ENCODE data around the gene TTC9B. TPM values are rescaled to one million over a fixed set of nuclear protein-coding genes. Genes with fewer than 3 reads are reported as not detected.
"Not testable (repeated sequence)": the region's sequence is repeated elsewhere in the genome, so short reads cannot be mapped to it uniquely, and the experiment has no call there.

TTC9B gene
- total RNA-seq, 8 experiments from 2014 or later: 0.45 to 25.6 (median 13.5) TPM

DNA sequence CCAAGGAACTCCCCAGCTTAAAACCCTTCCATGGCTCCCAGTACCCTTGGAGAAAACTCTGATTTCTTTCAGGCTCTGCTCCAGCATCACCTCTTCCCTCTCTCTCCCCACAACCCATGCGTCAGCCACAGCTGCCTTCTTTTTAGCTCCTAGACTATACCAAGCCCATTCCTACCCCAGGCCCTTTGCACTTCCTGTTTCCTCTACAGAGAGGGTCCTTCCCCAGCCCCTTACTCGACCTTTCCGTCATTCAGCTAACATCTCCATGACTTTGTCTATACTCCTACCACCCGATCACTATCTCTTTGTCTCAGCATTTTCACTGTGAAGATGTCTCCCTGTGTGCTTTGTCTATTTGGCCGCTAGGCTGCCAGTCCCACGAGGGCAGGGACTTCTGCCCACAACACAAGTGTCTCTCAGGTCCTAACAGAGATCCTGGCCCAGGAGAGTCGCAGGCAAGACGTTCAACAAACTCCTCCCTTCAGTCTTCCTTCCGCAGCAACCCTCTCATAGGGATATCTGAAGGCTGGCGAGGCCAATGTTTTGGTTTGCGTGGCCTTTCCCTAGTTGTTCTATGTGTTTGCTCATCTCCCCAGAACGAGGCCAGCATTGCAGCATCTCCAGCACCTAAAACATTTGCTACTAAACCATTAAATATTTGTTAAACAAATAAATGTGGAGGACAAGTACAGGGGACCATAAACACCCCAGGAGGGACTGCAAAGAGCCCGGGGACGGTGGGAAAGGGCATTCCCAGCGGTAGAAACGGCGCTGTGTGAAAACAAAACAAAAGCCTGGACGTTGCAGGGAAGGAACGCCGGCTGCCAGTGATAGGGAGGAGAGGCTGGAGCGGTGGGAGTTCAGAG lies 7.5 kb upstream of the TTC9B start:
- 19 to 64% (median 45%) methylated on average over 2 to 12 of the region's 21 CpGs for WGBS, 10 experiments
- in situ Hi-C loops (cut with MboI; ENCODE audit: low pct_unique_long_range_greater_than_20kb in 2 of 9, low sequenced_read_pairs in 9 of 9, unreplicated experiment in 9 of 9): no loop called here
- no peak overlapping the region for H3K4me3 ChIP-seq
- ATAC-seq (replicated peaks in 6 of 8): peak in 3 of 8 experiments; percentile 15 to 39 (median 39)
- H3K27ac ChIP-seq: no peak overlapping the region
- H3K4me1 ChIP-seq (replicated peaks in 1 of 2): no peaks in the 10 kb centered on the region

DNA sequence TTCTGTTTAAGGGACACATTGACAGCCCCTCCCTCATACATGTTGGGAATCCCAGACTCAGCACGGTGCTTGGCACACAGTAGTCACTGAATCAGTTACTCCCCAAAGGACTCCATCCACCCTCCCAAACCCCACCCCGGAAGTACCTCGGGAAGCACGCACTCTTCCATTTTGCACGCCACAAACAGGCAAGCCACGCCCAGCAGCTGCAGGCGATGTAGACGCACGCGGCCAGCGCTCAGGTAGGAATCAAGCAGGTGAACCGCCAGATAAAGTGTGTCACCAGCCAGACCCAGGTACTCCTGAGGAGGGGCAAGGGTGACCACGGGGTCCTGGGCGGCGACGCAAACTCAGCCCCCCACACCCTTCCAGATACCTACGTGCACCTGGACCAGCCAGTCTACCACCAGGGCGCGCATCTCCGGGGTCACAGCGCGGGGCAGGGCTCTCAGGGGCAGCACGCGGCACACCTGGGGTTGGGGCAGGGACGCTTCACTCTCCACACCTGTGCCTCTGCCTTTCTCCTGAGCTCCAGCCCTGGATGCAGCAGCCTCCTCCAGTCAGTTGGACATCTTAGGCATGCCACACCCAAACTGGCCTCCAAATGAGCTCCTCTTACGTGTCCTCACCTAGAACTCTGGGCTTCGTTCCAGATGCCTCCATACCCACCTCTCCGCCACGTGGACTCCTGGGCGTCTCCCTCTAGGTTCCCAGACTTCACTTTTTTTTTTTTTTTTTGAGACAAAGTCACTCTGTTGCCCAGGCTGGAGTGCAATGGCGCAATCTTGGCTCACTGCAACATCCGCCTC lies 6.4 kb upstream of the TTC9B start:
- H3K4me3 ChIP-seq: no peak overlapping the region
- no peak for ATAC-seq (replicated peaks in 6 of 8)
- H3K27ac ChIP-seq: no peak overlapping the region
- in situ Hi-C loops (cut with MboI; ENCODE audit: low pct_unique_long_range_greater_than_20kb in 2 of 9, low sequenced_read_pairs in 9 of 9, unreplicated experiment in 9 of 9): no loop called here
- no peaks in the 10 kb centered on the region for H3K4me1 ChIP-seq (replicated peaks in 1 of 2)
- 60 to 100% (median 88%) methylated on average over 1 to 17 of the region's 32 CpGs; no CpG with 5 or more reads in 3 of the 10 experiments for WGBS, 10 experiments

DNA sequence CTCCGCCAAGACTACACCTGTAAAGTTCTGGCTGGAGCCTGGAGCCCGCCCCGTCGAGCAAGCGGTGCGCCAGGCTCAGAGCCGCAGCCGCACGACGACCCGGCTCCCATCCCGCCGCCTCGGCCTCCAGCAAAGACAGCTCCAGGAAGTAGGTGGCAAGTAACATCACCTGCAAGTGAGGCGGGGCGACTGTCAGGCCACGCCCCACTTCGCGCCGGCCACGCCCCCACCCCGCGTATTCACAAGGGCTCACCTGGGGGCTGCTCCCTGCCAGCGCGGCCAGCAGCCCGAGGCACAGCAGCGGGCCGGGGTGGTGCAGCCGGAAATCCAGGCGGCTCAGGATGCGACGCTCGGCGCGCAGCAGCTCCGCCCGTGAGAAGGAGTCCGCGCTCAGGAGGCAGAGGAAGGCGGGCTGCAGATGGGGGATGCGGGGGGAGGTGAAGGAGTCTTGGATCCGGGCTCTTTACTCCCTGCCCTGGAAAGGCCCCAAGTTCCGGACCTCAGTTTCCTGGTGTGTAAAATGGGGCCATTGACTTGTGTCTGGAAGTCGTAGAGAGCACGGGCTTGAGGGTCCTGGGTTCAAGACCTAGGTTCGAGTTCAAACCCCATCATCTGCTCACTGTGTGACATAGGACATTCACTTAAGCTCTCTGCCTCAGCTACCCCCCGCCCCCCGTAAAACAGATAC lies 5.1 kb upstream of the TTC9B start:
- no peaks in the 10 kb centered on the region for H3K4me1 ChIP-seq (replicated peaks in 1 of 2)
- ATAC-seq (replicated peaks in 6 of 8): no peak
- 25 to 100% (median 88%) methylated on average over 2 to 11 of the region's 48 CpGs; no CpG with 5 or more reads in 3 of the 10 experiments for WGBS, 10 experiments
- no peak overlapping the region for H3K27ac ChIP-seq
- in situ Hi-C loops (cut with MboI; ENCODE audit: low pct_unique_long_range_greater_than_20kb in 2 of 9, low sequenced_read_pairs in 9 of 9, unreplicated experiment in 9 of 9): no loop called here
- H3K4me3 ChIP-seq: no peak overlapping the region

DNA sequence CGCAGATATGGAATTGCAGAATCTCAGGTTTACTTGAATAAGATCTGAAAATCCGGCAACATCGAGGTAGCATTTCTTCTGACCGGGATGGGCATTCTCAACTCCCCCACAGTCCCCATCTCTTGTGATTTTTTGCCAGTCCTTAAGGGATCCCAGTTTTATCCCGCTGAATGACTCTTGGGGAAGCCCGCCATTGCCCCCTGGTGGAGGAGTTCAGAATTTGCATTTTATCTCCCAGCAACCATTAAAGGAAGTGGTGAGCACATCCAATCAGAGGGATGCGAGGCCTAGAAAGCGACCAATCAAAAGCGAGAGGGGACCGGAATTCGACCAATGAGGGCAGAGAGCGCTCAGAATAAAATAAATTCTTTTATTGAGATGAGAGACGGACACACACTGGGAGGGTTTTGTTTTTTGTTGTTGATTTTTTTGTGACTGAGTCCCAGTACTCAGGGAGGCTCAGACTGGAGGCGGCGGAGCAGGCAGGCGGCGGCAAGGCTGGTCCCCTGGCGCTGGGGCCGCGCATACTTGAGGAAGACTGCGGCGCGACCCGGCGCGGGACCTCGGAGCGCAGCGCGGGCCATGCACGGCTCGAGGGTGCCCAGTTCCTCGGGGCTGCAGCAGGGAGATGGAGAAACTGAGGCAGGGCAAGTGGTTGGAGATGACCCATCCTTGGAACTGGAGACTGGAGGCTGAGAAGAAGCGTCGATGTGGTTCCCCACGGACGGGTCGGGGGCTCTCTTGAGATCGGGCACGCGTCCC lies 3.9 kb upstream of the TTC9B start:
- H3K4me3 ChIP-seq: no peak overlapping the region
- in situ Hi-C loops (cut with MboI; ENCODE audit: low pct_unique_long_range_greater_than_20kb in 2 of 9, low sequenced_read_pairs in 9 of 9, unreplicated experiment in 9 of 9): no loop called here
- H3K27ac ChIP-seq: no peak overlapping the region
- peak in 5 of 8 experiments; percentile 5 to 77 (median 66) for ATAC-seq (replicated peaks in 6 of 8)
- peaks cover 2 to 3% of the 10 kb centered on the region in 2 donors for H3K4me1 ChIP-seq (replicated peaks in 1 of 2)
- 0 to 100% (median 55%) methylated on average over 1 to 20 of the region's 41 CpGs; no CpG with 5 or more reads in 1 of the 10 experiments for WGBS, 10 experiments

DNA sequence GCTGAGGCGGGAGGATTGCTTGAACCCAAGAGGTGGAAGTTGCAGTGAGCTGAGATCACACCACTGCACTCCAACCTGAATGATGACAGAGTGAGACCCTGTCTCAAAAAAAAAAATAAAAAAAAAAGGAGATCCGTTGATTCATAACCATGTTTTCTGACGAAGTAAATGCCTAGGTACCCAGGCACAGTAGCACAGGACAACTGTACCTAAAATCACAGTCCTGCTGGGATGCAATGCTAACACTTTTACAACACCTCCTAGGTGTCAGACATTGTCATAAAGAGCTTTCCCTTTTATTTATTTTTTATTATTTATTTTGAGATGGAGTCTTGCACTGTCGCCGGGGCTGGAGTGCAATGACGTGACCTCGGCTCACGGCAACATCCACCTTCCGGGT lies 2.5 kb upstream of the TTC9B start:
- WGBS, 10 experiments: 75 to 90% (median 83%) methylated on average over 2 to 8 of the region's 9 CpGs; no CpG with 5 or more reads in 2 of the 10 experiments
- ATAC-seq (replicated peaks in 6 of 8): no peak
- Histone ChIP-seq H3K27ac (no peak overlapping the region), H3K4me1 (replicated peaks in 1 of 2) (peaks cover 3 to 4% of the 10 kb centered on the region in 2 donors), H3K4me3 (no peak overlapping the region)
- in situ Hi-C loops (cut with MboI; ENCODE audit: low pct_unique_long_range_greater_than_20kb in 2 of 9, low sequenced_read_pairs in 9 of 9, unreplicated experiment in 9 of 9): no loop called here

DNA sequence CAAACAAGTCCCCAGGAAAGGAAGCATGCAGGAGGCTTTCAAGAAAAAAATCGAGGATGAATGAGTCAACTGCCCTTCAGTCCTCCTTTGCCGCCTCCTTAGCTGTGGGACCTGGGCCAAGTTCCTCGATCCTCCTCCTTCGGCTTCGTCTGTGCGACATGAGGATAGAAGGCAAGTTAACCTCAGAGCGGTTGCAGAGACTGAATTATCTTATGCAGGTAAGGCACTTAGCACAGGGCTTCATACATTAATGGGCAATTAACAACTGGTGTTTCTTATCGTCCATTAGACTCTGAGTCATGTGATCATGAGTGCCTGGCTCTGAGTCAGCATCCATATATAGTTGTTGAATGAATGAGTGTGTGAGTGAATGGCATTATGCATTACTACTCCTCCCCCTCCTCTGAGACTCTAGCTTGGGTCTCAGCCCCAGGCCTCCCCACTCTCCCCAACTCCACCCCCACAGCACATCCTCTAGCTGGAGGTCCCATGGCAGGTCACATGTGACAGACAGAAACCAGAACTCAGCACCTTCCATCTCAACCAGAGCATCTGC lies 1.6 kb upstream of the TTC9B start:
- peak; percentile 4 to 82 (median 76) for ATAC-seq (replicated peaks in 6 of 8)
- in situ Hi-C loops (cut with MboI; ENCODE audit: low pct_unique_long_range_greater_than_20kb in 2 of 9, low sequenced_read_pairs in 9 of 9, unreplicated experiment in 9 of 9): no loop called here
- peak overlapping the region in 1 of 2 donors; percentile 1 for H3K27ac ChIP-seq
- no peak overlapping the region for H3K4me3 ChIP-seq
- peaks cover 3 to 4% of the 10 kb centered on the region in 2 donors for H3K4me1 ChIP-seq (replicated peaks in 1 of 2)
- 0 to 100% (median 20%) methylated on average over 1 to 4 of the region's 8 CpGs; no CpG with 5 or more reads in 4 of the 10 experiments for WGBS, 10 experiments

DNA sequence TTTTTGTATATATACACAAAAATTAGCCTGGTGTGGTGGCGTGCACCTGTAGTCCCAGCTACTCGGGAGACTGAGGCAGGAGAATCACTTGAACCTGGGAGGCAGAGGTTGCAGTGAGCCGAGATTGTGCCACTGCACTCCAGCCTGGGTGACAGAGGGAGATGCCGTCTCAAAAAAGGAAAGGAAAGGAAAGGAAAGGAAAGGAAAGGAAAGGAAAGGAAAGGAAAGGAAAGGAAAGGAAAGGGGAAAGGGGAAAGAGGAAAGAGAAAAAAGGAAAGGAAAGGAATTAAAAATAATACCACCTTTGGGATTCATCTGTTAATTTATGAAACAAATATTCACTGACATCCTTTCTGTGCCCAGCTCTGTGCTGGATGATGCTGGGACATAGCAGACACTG lies 845 bp upstream of the TTC9B start:
- H3K27ac ChIP-seq; H3K4me1 ChIP-seq (replicated peaks in 1 of 2); ATAC-seq (replicated peaks in 6 of 8); in situ Hi-C loops (cut with MboI; ENCODE audit: low pct_unique_long_range_greater_than_20kb in 2 of 9, low sequenced_read_pairs in 9 of 9, unreplicated experiment in 9 of 9); H3K4me3 ChIP-seq: not testable (repeated sequence)
- WGBS, 10 experiments: 42 to 83% (median 64%) methylated on average over 2 of the region's 4 CpGs; no CpG with 5 or more reads in 7 of the 10 experiments

DNA sequence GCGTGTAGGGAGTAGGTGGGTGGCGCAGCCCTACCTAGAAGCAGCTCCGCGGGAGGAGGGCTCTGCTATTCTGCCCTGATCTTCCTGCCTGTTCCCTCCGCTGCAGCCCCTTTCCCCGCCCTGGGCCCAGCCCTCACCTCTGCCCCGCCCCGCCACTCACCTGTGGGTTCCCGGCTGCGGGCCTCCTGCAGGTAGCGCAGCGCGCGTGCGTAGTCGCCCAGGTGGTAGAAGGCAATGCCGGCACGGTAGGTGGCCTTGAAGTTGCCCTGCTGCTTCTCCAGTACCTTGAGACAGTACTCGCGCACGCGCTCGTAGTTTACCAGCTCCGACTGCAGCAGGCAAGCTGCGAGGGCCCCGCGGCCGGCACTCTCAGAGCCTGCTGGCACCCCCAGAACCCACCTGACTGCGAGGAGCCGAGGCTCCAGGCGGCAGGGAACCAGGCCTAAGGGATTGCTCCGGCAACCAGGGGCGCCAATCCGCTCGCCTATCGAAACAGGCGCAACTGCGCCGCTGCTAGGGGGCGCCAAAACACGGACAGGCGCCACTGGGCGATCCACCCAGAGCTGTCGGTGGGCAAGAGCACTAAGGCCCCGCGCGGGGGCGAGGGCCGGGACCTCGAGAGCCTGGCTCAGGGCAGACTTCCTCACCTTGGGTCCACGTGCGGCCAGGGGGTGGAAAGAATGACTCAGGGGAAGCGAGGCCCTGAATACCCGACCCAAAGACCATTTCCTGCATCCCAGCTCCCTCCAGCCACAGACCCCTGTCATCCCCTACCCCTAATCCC lies 965 bp downstream of the TTC9B start:
- Histone ChIP-seq H3K27ac (peak overlapping the region in 1 of 2 donors; percentile 11), H3K4me3 (peak overlapping the region; percentile 36 to 50 (median 42)), H3K4me1 (replicated peaks in 1 of 2) (peaks cover 3 to 4% of the 10 kb centered on the region in 2 donors)
- in situ Hi-C loops (cut with MboI; ENCODE audit: low pct_unique_long_range_greater_than_20kb in 2 of 9, low sequenced_read_pairs in 9 of 9, unreplicated experiment in 9 of 9): no loop called here
- 10 to 15% methylated on average over 2 to 9 of the region's 54 CpGs; no CpG with 5 or more reads in 8 of the 10 experiments for WGBS, 10 experiments
- ATAC-seq (replicated peaks in 6 of 8): no peak

DNA sequence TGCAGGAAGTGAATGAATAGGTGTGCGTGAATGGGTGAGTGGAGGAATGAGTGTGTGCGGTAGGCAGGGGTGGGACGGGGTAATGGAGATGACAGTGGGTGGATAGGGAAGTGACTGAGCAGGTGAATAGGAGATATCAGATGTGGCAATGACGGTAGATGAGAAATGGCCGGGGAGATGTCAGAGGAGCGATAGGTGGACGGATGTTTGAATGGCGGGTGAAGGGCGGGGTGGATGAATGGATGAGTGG lies 1.5 kb downstream of the TTC9B start:
- Histone ChIP-seq H3K4me1 (replicated peaks in 1 of 2) (peaks cover 3 to 4% of the 10 kb centered on the region in 2 donors), H3K27ac (no peak overlapping the region), H3K4me3 (no peak overlapping the region)
- ATAC-seq (replicated peaks in 6 of 8): no peak
- 25 to 90% (median 71%) methylated on average over 2 to 5 of the region's 9 CpGs; no CpG with 5 or more reads in 6 of the 10 experiments for WGBS, 10 experiments
- in situ Hi-C loops (cut with MboI; ENCODE audit: low pct_unique_long_range_greater_than_20kb in 2 of 9, low sequenced_read_pairs in 9 of 9, unreplicated experiment in 9 of 9): no loop called here

DNA sequence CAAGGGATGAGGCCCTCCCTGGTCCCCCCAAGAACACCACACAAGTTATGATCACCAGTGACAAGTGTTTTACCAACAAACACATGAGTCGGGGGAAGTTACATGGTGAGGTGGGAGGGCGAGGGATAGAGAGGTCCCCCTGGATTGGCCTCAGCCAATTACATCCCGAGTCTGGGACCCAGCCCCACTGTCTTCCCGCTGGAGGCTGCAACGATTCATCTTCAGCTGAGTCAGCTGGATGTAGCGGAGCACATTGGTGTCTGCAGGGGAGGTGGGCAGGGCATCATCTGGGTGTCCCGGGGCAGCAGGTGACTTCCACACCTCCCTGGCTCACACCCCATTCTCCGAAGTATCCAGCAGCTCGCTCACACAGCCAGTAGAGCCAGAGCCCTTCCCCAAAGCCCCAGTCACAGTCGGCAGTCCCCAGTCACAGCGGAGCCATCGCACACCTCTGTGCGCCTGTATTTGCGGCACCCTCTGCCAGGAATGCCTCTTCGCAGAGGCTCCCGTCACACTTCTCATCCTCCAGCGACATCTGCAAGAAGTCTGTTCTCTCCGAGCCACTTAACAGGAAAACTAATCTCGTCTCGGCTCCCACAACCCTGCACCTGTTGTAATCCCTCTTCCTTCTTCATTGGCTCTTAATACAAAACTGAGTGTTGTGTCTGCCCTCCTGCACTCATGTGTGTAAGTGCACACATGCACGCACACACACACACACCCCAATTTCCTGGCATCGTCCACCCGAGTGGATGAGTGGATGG lies 2.0 kb downstream of the TTC9B start:
- ATAC-seq (replicated peaks in 6 of 8): no peak
- H3K4me3 ChIP-seq: no peak overlapping the region
- WGBS, 10 experiments: 61 to 100% (median 74%) methylated on average over 1 to 7 of the region's 23 CpGs; no CpG with 5 or more reads in 6 of the 10 experiments

DNA sequence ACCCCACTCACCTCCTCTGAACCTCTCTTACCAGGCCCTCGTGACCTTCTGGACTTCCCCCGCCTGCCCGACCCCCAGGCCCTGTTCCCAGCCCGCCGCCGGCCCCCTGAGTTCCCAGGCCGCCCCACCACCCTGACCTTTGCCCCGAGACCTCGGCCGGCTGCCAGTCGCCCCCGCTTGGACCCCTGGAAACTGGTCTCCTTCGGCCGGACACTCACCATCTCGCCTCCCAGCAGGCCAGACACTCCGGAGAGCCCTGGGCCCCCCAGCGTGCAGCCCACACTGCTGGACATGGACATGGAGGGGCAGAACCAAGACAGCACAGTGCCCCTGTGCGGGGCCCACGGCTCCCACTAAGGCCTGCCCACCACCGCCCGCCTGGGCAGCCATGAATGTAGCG lies 3.2 kb downstream of the TTC9B start:
- Histone ChIP-seq H3K4me1 (replicated peaks in 1 of 2) (peaks cover 3 to 4% of the 10 kb centered on the region in 2 donors), H3K4me3 (no peak overlapping the region), H3K27ac (no peak overlapping the region)
- in situ Hi-C loops (cut with MboI; ENCODE audit: low pct_unique_long_range_greater_than_20kb in 2 of 9, low sequenced_read_pairs in 9 of 9, unreplicated experiment in 9 of 9): no loop called here
- no CpG with 5 or more reads among the region's 22 CpGs for WGBS, 10 experiments
- no peak for ATAC-seq (replicated peaks in 6 of 8)

More for the DNA sequence above, 2.0 kb downstream of the TTC9B start:
- Histone ChIP-seq H3K4me1 (replicated peaks in 1 of 2) (peaks cover 3 to 4% of the 10 kb centered on the region in 2 donors), H3K27ac (no peak overlapping the region)
- in situ Hi-C loops (cut with MboI; ENCODE audit: low pct_unique_long_range_greater_than_20kb in 2 of 9, low sequenced_read_pairs in 9 of 9, unreplicated experiment in 9 of 9): no loop called here
